K562 (cell line): ENCODE results near the gene IL11. TPM values are rescaled to one million over a fixed set of nuclear protein-coding genes. Genes with fewer than 3 reads are reported as not detected.

Experiments used
- CREM ChIP-seq: IDR thresholded peaks from 2 replicates; pipeline ENCODE4 v1.6.1; 2014; ENCODE audit warnings: antibody characterized with exemption, low read depth
- PCBP2 ChIP-seq: fragments of 200-400 bp; formaldehyde crosslinking; IDR thresholded peaks from 2 replicates; pipeline ENCODE4 v1.6.1; 2018; ENCODE audit warnings: low read length, low read depth, mild to moderate bottlenecking, moderate library complexity; ENCODE audit not compliant: poor library complexity, severe bottlenecking
- SAFB2 ChIP-seq: fragments of 200-400 bp; formaldehyde crosslinking; IDR thresholded peaks from 2 replicates; pipeline ENCODE4 v1.6.1; 2018; ENCODE audit warnings: borderline replicate concordance, low read length, low read depth, moderate library complexity; ENCODE audit not compliant: severe bottlenecking
- SMAD3 ChIP-seq: fragments of 450-650 bp; formaldehyde crosslinking; conservative IDR thresholded peaks from 2 replicates; pipeline ENCODE4 v1.4.0; 2020; ENCODE audit warnings: mild to moderate bottlenecking
- ZBTB8A ChIP-seq: fragments of 450-650 bp; IDR thresholded peaks from 2 replicates; pipeline ENCODE4 v1.6.1; 2018; ENCODE audit warnings: mild to moderate bottlenecking, moderate library complexity; ENCODE audit not compliant: partially characterized antibody
- ZNF239 ChIP-seq: fragments of 250-450 bp; sonication (Bioruptor Pico); IDR thresholded peaks from 2 replicates; pipeline ENCODE4 v1.4.0; 2020; ENCODE audit warnings: mild to moderate bottlenecking
- ZNF444 ChIP-seq: fragments of 250-450 bp; sonication (Bioruptor Pico); IDR thresholded peaks from 2 replicates; pipeline ENCODE4 v1.4.0; 2020; ENCODE audit warnings: mild to moderate bottlenecking, moderate library complexity
- polyA plus RNA-seq, 8 experiments: library from polyadenylated mRNA; depleted of rRNA in 4 of 8; stranded (reverse) in 5 of 8; unstranded in 3 of 8; fragments of >200 nt; fragmentation: Nextera tagmentation in 2 of 8; fragmentation: Illumina TruSeq in 1 of 8; extraction: Ambion mirVana in 2 of 8; extraction: Trizol in 1 of 8; gene quantifications; 2 replicates each; pipeline versions ENCODE4 v1.2.1 to v1.2.3, GENCODE V29; 2011 to 2014; ENCODE audit warnings: inconsistent platforms in 1 of 8, missing spikeins in 1 of 8
- total RNA-seq, 7 experiments: library from RNA; depleted of rRNA in 6 of 7; stranded (reverse); fragments of >200 nt in 6 of 7; fragmentation: Illumina TruSeq in 2 of 7; extraction: Trizol in 2 of 7; gene quantifications; 2 replicates each; pipeline versions ENCODE4 v1.2.1 to v1.2.3, GENCODE V29; 2011 to 2021; ENCODE audit warnings: low replicate concordance in 1 of 7
- TF ChIP-seq, protein P1 (sequence below): fragments of 250-450 bp; sonication (Bioruptor Pico); IDR thresholded peaks from 2 replicates; pipeline ENCODE4 v1.9.0; 2021; ENCODE audit warnings: mild to moderate bottlenecking, inconsistent platforms
- TF ChIP-seq, protein P2 (sequence below): fragments of 250-450 bp; sonication (Bioruptor Pico); IDR thresholded peaks from 2 replicates; pipeline ENCODE4 v1.8.0; 2021; ENCODE audit warnings: moderate library complexity, mild to moderate bottlenecking, inconsistent platforms
- TF ChIP-seq, protein P3 (sequence below): fragments of 450-650 bp; conservative IDR thresholded peaks from 2 replicates; pipeline ENCODE4 v1.6.1; 2016; ENCODE audit warnings: missing genetic modification characterization, low read depth, mild to moderate bottlenecking, missing compliant biosample characterization, moderate library complexity

IL11 gene
- total and polyA plus RNA-seq, 9 of the 15 experiments (the other 6 are each of a cell fraction or from before 2014, with no cell fraction given): 0.04 to 0.42 (median 0.06) TPM; not detected in 6

DNA sequence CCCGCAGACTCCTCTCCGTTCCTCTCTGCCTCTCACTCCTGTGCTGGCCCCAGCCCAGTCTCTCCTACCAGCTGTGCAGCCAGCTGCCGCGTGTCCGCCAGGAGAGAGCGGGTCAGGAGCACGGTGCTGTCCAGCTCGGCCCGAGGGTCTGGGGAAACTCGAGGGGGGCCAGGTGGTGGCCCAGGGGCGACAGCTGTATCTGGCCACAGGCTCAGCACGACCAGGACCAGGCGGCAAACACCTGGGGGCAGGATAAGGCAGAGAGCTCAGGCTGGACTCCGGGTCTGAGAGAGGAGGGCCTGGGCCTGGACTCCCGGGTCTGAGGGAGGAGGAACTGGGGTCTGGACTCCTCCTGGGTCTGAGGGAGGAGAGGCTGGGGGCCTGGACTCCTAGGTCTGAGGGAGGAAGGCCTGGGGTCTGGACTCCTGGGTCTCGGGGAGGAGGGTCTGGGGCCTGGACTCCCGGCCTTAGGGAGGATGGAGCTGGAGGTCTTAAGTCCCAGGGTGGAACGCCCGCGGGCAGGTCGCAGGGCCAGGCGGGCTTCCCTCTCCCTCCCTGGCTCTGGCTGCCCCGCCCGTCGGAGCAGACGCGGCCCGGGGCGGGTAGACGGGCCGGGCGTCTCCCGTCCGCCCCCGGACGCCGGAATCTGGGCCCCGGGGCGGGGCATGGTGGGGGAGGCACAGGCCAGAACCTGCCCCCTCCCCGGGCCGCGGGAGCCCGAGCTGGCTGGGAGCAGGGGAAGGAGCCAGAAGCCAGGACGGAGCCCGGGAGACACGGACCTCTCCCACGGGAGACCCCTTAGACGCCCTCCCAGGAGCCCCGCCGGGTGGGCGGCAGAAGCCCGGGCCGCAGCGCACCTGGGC lies 1.3 kb downstream of the IL11 start (continued):
- no peak for TF ChIP-seq SMAD3 (CRISPR knock-in tag)
- TF ChIP-seq, protein P1, sequence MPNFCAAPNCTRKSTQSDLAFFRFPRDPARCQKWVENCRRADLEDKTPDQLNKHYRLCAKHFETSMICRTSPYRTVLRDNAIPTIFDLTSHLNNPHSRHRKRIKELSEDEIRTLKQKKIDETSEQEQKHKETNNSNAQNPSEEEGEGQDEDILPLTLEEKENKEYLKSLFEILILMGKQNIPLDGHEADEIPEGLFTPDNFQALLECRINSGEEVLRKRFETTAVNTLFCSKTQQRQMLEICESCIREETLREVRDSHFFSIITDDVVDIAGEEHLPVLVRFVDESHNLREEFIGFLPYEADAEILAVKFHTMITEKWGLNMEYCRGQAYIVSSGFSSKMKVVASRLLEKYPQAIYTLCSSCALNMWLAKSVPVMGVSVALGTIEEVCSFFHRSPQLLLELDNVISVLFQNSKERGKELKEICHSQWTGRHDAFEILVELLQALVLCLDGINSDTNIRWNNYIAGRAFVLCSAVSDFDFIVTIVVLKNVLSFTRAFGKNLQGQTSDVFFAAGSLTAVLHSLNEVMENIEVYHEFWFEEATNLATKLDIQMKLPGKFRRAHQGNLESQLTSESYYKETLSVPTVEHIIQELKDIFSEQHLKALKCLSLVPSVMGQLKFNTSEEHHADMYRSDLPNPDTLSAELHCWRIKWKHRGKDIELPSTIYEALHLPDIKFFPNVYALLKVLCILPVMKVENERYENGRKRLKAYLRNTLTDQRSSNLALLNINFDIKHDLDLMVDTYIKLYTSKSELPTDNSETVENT (CRISPR knock-in tag): no peak
- TF ChIP-seq PCBP2: no peak
- no peak for TF ChIP-seq ZNF239 (CRISPR knock-in tag)
- TF ChIP-seq ZBTB8A: no peak
- TF ChIP-seq CREM: no peak
- no peak for TF ChIP-seq ZNF444 (CRISPR knock-in tag)
- TF ChIP-seq, protein P2, sequence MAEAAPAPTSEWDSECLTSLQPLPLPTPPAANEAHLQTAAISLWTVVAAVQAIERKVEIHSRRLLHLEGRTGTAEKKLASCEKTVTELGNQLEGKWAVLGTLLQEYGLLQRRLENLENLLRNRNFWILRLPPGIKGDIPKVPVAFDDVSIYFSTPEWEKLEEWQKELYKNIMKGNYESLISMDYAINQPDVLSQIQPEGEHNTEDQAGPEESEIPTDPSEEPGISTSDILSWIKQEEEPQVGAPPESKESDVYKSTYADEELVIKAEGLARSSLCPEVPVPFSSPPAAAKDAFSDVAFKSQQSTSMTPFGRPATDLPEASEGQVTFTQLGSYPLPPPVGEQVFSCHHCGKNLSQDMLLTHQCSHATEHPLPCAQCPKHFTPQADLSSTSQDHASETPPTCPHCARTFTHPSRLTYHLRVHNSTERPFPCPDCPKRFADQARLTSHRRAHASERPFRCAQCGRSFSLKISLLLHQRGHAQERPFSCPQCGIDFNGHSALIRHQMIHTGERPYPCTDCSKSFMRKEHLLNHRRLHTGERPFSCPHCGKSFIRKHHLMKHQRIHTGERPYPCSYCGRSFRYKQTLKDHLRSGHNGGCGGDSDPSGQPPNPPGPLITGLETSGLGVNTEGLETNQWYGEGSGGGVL (CRISPR knock-in tag): no peak
- TF ChIP-seq SAFB2: no peak
- TF ChIP-seq, protein P3, sequence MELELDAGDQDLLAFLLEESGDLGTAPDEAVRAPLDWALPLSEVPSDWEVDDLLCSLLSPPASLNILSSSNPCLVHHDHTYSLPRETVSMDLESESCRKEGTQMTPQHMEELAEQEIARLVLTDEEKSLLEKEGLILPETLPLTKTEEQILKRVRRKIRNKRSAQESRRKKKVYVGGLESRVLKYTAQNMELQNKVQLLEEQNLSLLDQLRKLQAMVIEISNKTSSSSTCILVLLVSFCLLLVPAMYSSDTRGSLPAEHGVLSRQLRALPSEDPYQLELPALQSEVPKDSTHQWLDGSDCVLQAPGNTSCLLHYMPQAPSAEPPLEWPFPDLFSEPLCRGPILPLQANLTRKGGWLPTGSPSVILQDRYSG (tag): no peak
